Measurements from ENCODE around the gene RET.
A peak's percentile ranks its signal among the peaks of the same experiment; 100 is the strongest.
"Not testable (repeated sequence)": the region's sequence is repeated elsewhere in the genome, so short reads cannot be mapped to it uniquely, and the experiment has no call there.

The RET gene

DNA sequence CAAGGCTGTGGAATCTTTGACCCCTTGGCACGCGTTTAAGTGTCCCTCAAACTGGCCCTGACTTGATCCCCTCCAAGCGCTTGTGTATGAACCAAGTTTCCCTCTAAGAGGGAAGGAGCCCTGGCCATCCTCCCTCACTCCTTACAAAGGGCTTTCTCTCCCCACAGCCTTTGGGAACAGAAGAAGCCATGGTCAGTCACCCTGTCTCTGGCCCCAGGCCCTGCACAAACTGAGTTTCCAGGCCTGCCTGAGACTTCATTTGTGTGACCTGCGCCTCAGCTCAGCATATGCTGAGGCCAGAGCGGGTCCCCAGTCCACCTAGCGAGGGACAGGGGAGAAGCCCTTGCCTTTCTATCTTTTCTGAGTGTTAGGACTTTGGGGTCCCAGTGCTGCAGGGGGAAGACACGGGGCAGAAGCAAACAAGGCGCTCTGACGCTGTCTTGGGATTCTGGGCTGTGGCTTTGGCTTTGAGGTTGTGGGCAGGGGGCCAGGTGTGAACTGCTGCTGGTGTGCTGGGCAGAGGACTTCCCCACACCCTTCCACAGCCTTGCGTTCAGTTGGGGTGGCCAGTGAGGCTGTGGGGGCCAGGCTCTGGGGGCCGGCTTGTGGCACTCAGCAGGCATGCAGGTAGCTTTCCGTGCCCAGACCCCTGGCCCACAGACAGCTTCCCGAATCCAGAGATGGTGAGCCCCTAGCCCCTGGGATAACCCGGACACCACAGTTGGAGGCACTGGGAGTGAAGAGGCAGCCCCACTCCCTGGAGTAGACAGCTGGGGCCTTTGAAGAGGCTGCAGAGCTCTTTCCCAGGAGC is 1.5 kb downstream of the RET start:
- DNase-seq, result no peak

DNA sequence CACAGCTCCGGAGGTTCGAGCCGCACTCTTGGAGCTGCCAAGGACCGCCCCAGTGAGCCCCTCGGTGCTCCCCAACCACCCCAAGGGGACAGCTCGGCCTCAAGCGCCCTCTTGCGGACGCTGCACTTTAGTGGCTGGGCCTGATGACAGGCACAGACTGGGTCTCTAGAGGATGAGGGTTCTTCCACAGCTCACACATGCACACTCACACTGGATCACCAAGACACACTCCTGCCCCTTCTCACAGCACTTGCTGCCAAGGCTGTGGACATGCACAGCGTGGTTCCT is 2.1 kb downstream of the RET start:
- DNase-seq, result no peak

- DNase-seq, result no peak
These were observed 3.0 kb downstream of the RET start for GRCh38 chr10:43079856-43080255.

- no peak for DNase-seq
These were observed 5.2 kb downstream of the RET start for GRCh38 chr10:43082087-43082486.

- no peak for DNase-seq
These were observed 5.9 kb downstream of the RET start for GRCh38 chr10:43082746-43083145.

DNA sequence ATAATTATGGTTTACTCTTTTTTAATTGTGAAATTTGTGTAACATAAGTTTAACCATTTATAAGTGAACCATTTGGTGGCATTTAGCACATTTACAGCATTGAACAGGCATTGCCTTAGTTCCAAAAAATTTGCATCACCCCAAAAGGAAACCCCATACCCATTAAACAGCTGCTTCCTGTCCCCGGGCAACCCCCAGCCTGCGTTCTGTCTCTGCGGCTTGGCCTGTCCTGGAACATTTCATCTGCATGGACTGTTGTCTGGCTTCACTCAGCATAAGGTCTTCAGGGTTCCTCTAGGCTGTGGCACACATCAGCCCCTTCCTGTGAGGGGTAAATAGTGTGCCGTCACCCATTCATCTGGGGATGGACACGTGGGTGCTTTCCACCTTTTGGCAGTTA is 6.9 kb downstream of the RET start:
- DNase-seq, result no peak

DNA sequence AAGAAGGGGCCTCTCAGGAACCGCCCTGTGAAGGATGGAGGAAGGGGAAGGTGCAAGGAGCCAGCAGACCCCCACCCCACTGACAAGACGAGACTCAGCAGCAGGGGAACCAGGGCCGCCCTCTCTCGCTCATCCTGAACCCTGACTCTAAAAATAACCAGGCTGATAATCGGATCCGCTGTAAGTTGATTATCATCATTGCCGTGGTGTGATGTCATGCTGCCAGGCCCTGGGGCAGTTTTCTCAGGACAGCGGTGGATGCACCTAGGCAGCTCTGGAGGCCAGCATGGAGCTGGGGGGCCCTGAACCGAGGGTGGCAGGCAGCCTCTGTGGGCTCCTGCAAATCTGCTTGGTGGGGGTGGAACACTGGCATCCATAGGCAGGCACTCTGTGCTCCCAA is 7.9 kb downstream of the RET start:
- no peak for DNase-seq

- DNase-seq, result no peak
These were observed 9.6 kb downstream of the RET start for GRCh38 chr10:43086321-43086942.

DNA sequence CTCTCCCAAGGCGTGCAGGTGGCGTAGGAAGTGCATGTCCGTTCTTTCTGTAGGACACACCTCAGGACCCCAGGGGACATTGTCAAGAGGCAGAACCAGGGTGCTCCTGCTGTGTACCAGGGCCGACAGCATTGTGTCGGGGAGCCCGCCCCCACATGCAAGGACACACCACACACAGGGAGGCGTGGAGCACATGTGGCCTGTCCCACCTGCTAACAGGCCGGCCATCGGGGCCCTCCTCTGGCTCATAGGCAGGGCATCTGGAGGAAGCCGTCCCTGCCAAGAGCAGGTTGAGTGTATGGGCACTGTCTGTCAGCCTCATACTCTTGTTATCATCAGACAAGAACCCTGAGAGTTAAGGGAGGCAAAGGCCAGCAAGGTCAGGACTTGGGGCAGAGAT is 12.7 kb downstream of the RET start:
- DNase-seq, result no peak

GRCh38 chr10:43090188-43090587 is 13.3 kb downstream of the RET start:
- DNase-seq, result no peak

- DNase-seq, result no peak
These were observed 13.8 kb downstream of the RET start for GRCh38 chr10:43090664-43091063.

DNA sequence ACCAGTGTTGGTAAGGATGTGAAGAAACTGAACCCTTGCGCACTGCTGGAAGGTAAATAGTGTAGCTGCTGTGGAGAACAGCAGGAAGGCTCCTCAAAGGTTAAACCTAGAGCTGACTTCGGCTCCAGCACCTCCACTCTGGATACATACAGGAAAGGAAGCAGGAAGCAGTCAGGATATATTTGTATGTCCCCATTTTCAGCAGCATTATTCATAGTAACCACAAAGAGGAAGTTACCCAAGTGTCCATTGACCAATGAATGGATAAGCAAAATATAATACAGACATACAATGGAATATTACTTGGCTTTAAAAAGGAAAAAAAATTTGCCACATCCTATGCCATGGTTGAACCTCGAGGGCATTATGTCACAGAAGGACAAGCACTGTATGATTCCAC is 15.0 kb downstream of the RET start:
- DNase-seq, result no peak

- no peak for DNase-seq
These were observed 16.7 kb downstream of the RET start for GRCh38 chr10:43093423-43094076.

GRCh38 chr10:43094085-43094484 is 17.2 kb downstream of the RET start:
- DNase-seq, result no peak

DNA sequence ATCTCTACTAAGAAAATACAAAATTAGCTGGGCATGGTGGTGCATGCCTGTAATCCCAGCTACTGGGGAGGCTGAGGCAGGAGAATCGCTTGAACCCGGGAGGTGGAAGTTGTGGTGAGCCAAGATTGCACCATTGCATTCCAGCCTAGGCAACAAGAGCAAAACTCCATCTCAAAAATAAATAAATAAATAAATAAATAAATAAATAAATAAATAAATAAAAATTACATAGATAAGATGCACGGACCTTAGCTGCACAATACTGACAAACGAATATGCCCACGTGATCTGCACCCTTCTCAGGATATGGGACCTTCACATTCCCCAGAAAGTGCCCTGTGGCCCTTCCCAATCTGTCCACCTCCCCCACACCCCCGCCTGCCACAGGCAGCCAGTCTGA is 22.5 kb downstream of the RET start:
- DNase-seq, result not testable (repeated sequence)

- DNase-seq, result no peak
These were observed 23.1 kb downstream of the RET start for GRCh38 chr10:43099928-43100327.

- DNase-seq, result no peak
These were observed 23.5 kb downstream of the RET start for GRCh38 chr10:43100366-43100765.

DNA sequence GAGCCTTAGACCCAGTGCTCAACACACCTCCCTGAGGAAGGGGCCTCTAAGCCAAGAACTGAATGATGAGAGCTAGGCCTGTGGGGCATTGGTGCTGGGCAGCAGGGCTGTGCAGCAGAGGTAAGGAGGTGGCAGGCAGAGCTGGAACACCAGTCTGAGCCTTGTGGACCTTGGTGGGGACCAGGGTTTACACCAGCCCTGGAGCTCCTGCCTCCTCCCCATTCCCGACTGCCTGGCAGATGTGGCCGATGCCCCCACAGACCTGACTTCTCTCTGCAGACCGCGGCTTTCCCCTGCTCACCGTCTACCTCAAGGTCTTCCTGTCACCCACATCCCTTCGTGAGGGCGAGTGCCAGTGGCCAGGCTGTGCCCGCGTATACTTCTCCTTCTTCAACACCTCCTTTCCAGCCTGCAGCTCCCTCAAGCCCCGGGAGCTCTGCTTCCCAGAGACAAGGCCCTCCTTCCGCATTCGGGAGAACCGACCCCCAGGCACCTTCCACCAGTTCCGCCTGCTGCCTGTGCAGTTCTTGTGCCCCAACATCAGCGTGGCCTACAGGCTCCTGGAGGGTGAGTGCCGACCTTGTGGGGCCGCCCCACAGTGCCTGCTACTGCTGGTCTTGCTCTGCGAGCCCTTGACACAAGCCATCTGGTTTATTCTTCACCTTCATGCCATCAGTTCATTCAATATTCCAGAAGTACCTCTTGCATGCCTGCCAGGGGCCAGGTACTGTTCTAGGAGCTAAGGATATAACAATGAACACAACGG is 25.4 kb downstream of the RET start:
- DNase-seq, result no peak

GRCh38 chr10:43105102-43105955 is 28.5 kb downstream of the RET start:
- peak; percentile 92 for DNase-seq

GRCh38 chr10:43105956-43106229 is 29.0 kb downstream of the RET start:
- no peak for DNase-seq

GRCh38 chr10:43106256-43107091 is 29.6 kb downstream of the RET start:
- no peak for DNase-seq

DNA sequence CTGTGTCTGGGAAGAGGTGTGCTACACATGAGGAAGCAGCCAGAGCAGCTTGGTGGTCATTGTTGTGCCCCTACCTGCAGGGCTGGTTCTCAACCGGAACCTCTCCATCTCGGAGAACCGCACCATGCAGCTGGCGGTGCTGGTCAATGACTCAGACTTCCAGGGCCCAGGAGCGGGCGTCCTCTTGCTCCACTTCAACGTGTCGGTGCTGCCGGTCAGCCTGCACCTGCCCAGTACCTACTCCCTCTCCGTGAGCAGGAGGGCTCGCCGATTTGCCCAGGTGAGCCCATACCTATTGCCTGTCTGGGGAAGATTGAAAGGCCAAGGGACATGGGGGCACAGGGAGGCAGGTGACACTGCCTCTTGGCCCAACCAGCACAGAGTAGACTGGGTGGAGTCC is 32.1 kb downstream of the RET start:
- DNase-seq, result no peak
